ENCODE results near the gene VRK1.
"Not testable (repeated sequence)": the region's sequence is repeated elsewhere in the genome, so short reads cannot be mapped to it uniquely, and the experiment has no call there.

Gene VRK1, protein sequence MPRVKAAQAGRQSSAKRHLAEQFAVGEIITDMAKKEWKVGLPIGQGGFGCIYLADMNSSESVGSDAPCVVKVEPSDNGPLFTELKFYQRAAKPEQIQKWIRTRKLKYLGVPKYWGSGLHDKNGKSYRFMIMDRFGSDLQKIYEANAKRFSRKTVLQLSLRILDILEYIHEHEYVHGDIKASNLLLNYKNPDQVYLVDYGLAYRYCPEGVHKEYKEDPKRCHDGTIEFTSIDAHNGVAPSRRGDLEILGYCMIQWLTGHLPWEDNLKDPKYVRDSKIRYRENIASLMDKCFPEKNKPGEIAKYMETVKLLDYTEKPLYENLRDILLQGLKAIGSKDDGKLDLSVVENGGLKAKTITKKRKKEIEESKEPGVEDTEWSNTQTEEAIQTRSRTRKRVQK

DNA sequence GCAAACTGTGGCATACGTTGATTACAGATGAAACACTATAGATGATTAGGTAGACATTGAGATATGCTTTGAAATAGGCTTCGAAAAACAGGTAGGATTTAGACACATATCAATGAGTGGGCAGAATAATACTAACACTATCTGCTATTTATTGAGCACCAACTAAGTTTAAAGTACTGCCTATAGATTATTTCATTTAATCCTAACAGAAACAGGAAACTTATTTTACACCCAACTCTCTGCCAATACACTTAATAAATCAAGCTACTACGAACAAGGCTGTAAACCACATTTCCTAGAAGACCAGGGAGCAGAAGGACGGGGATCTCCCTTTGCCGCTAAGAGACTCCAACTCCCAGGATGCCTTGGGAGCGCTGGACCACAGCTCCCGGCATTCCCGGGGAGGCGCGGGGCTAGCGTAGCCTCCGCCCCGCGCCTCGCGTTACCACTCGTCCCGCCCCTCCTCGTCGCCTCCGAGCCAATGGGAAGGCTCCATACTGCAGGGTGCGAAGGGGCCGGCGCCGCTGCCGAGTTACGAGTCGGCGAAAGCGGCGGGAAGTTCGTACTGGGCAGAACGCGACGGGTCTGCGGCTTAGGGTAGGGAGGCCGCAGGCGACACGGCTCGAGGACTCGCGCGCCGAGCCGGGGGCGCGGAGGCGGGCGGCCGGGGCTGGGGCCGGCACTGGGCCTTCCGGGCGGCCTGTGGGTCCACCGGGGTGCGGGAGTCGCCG lies at the start of gene VRK1:
TSS of gene VRK1 (plus strand) at position 532 of the 731 bp plus-strand sequence. CDS start 36,090 bp downstream, outside the sequence.
- ATAC-seq = peak; percentile 99
- DNase-seq = peak; percentile 96

DNA sequence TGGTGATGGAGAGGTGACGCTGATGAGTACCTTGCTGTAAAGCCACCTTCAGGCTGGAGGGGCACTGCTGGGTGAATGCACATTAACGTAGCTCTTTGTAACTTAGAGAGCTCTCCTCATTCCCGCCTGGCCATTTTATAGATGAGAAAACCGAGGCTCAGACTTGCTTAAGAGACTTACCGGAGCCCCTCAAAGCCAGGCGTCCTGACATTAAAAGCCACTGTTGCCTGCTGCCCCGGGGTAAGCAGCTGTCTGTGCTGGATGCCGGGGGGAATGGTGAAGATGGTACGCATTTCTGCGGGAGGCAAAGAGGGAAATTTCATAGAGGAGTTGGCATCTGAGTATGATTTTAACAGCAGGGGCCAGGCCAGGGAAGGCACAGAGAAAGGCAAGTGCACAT lies 49.6 kb upstream of the VRK1 start:
- ATAC-seq (no peak), DNase-seq (no peak)

DNA sequence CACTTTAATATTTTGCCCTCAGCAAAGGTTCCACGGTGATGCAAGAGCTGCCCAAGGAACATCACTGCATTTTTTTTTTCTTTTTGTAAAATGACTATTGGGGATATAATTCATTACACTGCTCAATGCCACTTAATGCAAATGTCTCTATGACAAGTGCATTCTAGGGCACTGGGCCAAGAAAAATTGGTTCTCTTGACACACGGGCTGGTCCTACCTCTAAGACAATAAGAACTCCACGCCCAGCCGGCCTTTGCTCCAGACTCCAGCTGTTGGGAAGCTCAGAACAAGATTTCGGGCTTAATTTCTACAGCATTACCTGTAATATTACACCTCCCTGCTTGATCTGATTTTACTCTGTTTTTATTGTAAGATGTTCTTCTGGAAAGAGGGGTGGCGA lies 48.8 kb upstream of the VRK1 start:
- ATAC-seq (no peak), DNase-seq (no peak)

DNA sequence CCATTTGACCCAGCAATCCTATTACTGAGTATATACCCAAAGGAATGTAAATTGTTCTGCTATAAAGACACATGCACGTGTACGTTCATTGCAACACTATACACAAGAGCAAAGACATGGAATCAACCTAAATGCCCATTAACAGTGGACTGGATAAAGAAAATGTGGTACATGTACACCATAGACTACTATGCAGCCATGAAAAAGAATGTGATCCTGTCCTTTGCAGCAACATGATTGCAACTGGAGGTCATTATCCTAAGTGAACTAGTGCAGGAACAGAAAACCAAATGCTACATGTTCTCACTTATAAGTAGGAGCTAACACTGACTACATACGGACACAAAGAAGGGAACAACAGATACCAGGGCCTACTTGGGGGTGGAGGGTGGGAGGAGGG lies 45.7 kb upstream of the VRK1 start:
- no peak for ATAC-seq
- no peak for DNase-seq

DNA sequence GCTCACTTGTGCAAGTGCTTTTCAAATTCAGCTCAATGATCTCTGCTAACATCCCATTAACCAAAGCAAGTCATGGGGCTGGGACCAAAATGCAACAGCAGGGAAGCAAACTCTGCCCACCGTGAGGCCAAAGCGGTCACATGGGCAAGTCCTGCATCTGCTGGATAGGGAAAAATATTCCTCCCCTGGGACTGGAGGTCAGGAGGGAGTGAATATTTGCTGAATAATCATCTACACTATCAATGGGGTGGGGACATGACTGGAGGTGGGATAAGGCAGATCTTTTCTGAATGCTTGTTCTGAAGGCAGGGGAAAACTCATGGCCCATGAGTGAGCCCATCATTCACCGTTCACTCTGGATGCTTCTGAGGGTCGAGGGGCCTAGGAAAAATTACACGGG lies 45.1 kb upstream of the VRK1 start:
- ATAC-seq (no peak), DNase-seq (no peak)

DNA sequence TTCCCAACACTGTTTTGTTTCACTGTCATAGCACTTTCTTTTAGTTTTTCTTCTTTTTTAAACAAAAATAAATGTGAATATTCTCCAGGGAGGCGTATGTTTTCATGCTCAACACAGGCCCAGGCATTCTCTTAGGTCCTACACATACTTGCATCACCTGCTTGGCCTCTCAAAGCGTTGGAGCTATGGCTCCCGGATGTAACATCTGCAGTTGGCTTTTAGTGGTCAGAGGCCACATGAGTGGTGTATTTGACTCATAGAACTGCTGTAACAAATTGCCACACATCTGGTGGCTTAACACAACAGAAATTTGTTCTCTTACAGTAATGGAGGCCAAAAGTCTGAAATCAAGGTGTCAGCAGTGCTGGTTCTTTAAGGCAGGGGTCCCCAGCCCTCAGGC lies 44.6 kb upstream of the VRK1 start:
- no peak for DNase-seq

DNA sequence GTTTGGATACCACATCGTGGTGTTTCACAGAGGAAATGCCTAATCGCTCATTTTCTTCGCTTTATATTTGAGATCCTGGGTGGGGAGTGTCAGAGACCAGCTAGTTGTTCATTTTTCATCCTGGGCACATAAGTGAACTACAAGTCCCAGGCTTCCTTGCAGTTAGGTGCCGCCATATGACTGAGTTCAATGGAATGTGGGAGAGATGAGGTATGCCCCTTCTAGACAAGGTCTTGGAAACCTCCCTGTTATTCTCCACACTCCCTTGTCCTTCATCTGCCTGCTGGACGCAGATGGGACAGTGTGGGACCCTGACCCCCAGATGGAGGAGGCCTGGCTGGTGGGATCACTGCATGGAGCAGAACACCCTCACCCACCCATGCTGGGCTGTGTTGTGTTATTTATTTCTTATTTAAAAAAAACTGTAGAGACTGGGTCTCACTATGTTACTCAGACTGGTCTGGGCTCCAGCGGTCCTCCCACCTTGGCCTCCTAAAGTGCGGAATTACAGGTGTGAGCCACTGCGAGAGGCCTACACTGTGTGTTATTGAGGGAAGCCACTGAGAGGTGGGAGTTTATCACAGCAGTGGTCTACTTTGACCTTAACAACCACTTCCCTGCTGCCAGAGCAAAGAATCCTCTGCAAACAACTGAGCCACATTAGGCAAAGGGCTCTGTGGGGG lies 42.9 kb upstream of the VRK1 start:
- no peak for DNase-seq
- ATAC-seq = no peak

More for the DNA sequence above, 44.6 kb upstream of the VRK1 start:
- ATAC-seq = no peak

DNA sequence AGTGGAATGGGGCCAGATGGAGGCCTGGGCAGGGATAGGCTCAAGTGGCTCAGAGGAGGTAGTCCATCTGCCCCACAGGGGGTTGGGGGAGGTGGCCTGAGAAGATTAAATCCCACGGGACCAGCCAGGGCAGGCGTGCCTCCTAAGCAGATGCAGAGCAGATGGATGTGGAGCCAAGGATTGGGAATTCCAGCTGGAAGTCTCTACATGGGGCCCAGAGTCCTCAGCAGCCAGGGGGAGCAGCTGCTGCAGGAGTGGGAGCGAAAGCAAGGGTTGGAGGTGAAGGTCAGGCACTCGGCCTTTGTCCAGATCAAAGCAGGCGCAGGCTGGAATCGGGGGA lies 42.4 kb upstream of the VRK1 start:
- no peak for DNase-seq
- no peak for ATAC-seq

DNA sequence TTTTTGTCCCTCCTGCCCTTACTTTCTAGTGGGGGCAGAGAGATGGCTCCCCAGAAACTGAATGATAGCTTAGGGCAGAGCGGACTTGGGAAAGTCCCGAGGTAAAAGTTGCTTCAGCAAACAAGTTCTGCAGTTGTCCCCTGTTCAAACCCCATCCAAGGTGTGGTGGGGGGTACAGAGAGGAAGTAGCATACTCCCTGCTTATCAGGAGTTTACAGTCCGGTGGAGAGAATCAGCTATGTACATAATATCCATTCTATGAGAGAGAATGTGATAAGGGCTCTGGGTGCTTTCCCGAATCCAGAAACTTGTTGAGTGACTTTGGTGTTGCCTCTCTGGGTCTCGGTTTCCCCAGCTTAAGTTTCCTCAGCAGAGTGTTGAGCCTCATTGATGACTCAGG lies 40.4 kb upstream of the VRK1 start:
- DNase-seq (no peak), ATAC-seq (no peak)

DNA sequence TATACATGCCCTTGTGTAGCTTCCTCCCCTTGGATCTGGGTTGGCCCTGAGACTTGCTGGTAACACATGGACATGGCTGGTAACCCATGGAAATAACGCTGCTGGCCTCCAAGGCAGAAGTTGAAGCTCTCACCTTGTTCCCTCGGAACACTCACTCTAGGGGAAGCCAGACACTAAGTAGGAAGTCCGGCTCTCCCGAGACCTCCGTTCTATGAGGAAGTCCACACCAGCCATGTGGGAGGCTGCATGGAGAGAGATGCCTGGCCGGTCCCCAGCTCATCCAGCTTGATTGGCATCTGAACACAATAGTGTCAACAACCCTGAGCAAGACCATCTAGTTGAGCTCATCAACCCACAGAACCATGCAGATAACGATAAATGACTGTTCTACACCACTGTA lies 39.7 kb upstream of the VRK1 start:
- ATAC-seq = no peak
- no peak for DNase-seq

DNA sequence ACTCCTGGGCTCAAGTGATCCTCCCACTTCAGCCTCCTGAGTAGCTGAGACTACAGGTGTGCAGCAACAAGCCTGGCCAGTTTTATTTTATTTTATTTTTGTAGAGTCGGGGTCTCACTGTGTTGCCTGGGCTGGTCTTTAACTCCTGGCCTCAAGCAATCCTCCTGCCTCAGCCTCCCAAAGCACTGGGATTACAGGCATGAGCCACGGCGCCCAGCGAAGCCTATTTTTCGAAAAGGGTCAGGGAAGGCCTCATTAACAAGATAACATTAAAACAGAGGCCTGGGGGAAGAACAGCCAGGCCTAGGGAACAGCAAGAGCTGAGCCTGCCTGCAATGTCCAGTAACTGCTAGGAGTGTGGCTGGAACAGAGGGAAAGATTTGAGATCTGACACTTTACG lies 36.1 kb upstream of the VRK1 start:
- ATAC-seq = no peak
- DNase-seq = no peak

DNA sequence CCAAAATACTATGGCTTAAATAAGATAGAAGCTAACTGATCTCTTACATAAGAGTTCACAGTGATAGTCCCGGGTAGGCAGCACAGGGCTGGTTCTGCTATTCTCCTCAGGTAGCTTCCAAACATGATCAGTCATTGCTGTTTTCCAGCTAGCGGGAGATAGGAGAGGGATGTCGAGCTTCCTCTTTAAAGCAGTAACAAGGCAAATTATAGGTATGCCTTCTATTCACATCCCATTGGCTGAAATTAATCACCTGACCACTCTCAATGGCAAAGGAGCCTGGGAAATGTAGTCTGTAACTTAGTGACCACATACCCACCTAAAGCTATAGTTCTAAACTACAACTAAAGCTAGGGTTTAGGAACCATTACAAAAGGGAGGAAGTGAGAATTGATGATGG lies 34.5 kb upstream of the VRK1 start:
- ATAC-seq (peak; percentile 69), DNase-seq (peak; percentile 11)

DNA sequence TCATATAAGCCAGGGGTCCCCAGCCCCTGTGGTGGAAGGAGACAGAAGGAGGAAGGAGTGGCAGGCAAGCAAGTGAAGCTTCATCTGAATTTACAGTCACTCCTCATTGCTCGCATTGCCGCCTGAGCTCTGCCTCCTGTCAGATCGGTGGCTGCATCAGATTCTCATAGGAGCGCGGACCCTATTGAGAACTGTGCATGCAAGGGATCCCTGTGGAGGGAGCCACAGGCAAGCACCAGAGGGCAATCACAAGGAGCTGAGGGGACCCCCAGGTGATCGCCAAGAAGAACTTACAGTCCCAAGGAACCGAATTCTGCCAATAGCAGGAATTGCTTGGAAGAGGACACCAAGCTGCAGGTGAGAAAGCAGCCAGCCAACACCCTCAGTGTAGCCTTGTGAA lies 33.2 kb upstream of the VRK1 start:
- no peak for DNase-seq
- no peak for ATAC-seq

DNA sequence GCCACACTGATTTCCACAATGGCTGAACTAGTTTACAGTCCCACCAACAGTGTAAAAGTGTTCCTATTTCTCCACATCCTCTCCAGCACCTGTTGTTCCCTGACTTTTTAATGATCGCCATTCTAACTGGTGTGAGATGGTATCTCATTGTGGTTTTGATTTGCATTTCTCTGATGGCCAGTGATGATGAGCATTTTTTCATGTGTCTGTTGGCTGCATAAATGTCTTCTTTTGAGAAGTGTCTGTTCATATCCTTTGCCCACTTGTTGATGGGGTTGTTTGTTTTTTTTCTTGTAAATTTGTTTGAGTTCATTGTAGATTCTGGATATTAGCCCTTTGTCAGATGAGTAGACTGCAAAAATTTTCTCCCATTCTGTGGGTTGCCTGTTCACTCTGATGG lies 32.0 kb upstream of the VRK1 start:
- not testable (repeated sequence) for ATAC-seq, DNase-seq

DNA sequence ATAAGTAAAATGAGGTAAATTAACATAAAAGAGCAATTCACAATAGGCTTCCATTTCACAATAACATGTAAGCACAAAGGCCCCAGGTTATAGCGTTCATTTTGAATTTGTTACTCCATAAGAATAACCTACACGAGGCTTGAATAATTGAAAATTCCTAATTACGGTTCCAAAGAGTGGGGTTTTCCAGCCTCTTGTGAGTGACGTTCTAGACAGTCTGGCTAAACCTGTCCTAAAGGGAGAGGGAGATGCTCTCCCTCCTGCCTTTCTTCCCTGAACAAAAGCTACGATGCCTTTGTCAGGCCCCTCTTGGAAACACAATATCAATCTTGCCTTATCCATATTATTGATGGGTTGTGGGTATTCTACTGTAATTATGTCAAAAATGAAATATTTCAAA lies 24.3 kb upstream of the VRK1 start:
- DNase-seq (no peak), ATAC-seq (no peak)

DNA sequence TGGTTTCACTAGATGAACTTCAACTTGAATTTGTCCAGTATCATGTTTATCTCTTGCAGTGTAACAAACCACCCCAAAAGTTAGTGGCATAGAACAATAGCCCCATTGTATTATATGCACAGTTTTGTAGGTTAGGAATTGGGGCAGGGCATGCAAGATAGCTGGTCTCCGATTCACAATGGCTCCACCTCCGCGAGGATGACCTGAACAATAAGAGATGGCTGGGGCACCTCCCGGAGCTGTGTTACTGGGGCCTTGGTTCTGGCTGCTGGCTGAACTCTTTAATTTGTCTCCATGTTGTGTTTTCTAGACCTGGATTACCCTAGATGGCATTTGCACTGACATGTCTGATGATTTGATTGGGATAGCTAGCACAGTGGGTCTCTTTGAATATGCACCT lies 20.4 kb upstream of the VRK1 start:
- ATAC-seq (no peak), DNase-seq (no peak)

DNA sequence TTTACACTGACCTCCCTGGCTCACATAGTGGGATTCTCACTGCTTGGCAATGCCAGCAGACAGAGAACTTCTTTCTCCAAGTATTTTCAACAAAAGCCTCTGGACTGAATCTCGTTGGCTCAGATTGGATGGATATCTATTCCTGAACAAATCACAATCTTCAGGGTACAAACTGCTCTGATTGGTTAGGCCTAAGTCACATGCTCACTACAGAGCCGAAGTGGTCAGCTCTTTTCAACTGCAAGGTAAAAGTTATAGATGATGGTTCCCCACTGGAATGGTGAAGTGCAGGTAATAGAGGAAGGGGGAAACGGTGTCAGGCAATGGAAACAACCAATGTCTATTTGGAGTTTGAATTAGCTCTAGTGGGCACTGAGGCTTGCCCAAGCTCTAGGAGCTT lies 16.7 kb upstream of the VRK1 start:
- ATAC-seq = no peak

DNA sequence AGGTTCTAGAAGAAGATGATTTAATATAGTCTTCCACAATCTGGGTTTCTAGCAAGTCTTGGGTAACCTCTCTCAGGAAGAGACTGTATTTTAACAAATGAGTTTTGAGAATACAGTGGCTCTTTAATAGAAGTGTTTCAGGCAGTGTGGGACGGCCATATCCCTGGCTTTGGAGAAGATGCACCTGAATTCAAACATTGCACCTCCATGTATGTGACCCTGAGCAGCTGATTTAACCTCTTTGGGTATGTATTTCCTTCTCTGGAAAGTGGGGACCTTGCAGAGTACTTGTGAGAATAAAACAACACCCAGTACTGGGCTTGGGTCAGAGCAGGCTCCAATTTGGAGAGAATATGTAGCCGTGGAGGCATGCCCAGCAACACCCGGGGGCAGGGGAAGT lies 15.8 kb upstream of the VRK1 start:
- ATAC-seq = no peak
- no peak for DNase-seq

More for the DNA sequence above, 16.7 kb upstream of the VRK1 start:
- DNase-seq = no peak

DNA sequence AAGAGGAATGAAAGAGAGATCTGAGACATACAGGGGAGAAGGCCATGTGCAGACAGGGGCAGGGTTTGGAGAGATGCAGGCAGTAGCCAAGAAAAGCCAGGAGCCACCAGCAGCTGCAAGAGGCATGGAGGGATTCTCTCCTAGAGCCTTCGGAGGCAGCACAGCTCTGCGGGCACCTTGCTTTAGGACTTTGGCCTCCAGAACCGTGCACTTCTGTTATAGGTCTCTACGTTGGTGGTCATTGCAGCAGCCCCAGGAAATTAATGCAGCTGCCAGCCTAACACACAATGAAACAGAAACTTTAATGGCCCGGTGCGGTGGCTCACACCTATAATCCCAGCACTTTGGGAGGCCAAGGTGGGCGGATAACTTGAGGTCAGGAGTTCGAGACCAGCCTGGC lies 14.7 kb upstream of the VRK1 start:
- no peak for DNase-seq
- no peak for ATAC-seq

DNA sequence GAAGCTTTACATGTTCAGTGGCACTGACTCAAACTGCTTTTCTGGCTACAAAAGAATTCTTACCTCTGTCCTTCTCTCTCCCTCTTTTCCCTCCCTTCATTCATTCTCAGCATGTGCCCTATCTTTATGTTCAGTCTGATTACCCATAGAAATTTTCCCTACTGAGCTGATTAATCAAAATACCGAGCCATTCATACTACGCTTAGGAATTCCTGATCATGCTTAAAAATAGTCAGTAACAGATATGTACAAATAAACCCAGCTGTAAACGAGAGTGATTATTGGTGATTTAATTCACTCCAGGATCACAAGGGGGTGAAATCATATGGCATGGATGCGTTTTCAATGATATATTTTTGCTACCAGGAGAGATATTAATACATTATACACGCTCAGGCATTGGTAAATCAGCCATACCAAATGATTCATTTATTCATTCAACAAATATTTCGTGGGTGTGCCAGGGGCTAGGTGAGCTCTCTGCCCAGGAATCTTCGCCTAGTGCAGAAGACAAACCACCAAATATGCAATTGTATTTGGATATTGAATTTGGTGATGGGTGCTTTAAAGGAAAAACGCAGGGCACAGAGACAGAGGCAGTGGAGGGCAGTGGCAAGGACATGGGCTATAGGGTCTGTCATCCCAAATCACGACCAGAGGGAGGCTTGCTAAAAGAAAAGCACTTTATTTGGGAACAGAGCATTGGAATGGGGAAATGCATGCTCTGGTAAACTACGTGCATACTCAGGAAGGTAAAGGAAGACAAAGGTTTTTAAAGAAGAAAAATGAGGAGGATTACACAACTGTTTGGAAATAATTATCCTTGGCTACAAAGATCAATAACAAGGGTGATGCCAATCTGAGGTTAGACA lies 13.9 kb upstream of the VRK1 start:
- DNase-seq = no peak

DNA sequence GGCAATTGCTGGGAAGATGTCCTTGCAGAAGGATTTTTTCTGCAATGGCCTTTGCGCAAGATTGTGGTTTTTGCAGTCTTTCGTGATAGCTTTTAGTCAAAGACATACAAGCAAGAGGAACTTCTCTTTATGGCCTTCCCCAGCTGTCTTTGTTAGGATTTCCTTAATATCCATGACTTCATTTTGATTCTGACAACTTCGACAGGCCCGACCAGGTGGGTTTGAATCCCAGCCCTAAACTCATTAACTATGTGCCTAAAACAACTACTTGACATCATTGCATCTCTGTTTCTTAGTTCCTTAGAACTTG lies 13.3 kb upstream of the VRK1 start:
- DNase-seq (no peak), ATAC-seq (no peak)

More for the DNA sequence above, 13.9 kb upstream of the VRK1 start:
- no peak for ATAC-seq

DNA sequence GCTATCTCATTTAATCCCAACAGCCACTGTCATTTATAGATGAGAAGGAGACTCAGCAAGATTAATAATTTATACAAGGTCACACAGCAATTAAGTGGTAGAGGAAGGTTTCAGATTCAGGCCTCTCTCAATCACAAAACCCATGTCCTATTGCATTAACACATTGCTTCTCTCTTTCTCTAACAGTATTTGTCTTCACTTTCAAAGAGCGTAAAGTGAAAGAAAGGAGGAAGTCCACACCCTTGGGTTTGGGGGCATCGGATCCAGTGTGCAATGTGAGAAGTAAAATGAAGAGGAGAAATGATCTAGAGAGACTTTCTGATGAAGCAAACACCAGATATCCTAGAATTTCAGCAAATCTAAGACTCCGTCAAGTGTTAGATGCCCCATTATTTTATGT lies 7.0 kb upstream of the VRK1 start:
- DNase-seq (no peak), ATAC-seq (no peak)

DNA sequence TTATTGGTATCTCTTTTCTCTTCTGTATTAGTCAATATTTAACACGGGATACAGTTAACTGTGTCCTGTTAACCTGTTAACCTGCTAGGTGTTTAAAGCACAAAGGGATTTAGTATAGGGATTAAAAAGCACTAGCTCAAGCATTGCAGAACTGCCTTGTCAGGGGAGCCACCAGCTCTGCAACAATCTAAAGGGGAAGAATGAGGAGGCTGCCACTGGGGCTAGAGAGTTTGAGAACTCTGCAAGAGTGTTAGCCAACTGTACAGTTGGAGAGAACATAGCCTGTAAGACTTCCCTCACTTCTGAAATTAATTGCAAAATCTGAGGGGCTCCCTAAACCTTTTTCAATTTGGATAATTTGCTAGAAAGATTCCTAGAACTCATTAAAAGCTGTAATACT lies 6.5 kb upstream of the VRK1 start:
- DNase-seq = no peak
- no peak for ATAC-seq

Measured in stimulated activated naive CD8-positive, alpha-beta T cell treated with anti-CD3 and anti-CD28 coated beads, Interleukin-15, Interleukin-2, amounts not matched to agents 100 U/mL and 50 U/mL, for 24 hours (primary cell).